ENCODE data around the gene AIP. TPM values are rescaled to one million over a fixed set of nuclear protein-coding genes. Genes with fewer than 3 reads are reported as not detected.
A peak's percentile ranks its signal among the peaks of the same experiment; 100 is the strongest.

AIP gene
- total and polyA plus RNA-seq, 9 of the 15 experiments (the other 6 are each of a cell fraction or from before 2014, with no cell fraction given), result 5.2 to 92.5 (median 52.7) TPM

GRCh38 chr11:67464411-67465188 is 18.2 kb upstream of the AIP start (continued):
- TF ChIP-seq, protein P1, sequence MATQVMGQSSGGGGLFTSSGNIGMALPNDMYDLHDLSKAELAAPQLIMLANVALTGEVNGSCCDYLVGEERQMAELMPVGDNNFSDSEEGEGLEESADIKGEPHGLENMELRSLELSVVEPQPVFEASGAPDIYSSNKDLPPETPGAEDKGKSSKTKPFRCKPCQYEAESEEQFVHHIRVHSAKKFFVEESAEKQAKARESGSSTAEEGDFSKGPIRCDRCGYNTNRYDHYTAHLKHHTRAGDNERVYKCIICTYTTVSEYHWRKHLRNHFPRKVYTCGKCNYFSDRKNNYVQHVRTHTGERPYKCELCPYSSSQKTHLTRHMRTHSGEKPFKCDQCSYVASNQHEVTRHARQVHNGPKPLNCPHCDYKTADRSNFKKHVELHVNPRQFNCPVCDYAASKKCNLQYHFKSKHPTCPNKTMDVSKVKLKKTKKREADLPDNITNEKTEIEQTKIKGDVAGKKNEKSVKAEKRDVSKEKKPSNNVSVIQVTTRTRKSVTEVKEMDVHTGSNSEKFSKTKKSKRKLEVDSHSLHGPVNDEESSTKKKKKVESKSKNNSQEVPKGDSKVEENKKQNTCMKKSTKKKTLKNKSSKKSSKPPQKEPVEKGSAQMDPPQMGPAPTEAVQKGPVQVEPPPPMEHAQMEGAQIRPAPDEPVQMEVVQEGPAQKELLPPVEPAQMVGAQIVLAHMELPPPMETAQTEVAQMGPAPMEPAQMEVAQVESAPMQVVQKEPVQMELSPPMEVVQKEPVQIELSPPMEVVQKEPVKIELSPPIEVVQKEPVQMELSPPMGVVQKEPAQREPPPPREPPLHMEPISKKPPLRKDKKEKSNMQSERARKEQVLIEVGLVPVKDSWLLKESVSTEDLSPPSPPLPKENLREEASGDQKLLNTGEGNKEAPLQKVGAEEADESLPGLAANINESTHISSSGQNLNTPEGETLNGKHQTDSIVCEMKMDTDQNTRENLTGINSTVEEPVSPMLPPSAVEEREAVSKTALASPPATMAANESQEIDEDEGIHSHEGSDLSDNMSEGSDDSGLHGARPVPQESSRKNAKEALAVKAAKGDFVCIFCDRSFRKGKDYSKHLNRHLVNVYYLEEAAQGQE (IDR thresholded peaks at IDR 0.05; ENCODE audit: borderline replicate concordance), result peak; percentile 7; the same call in 1 of the 2 replicates
- TF ChIP-seq, protein P1 (CRISPR knock-in tag; IDR thresholded peaks at IDR 0.05; ENCODE audit: low read depth), result no peak
- TF ChIP-seq ZNF778 (CRISPR knock-in tag; IDR thresholded peaks at IDR 0.05) (no peak), KAT7 (CRISPR knock-in tag; IDR thresholded peaks at IDR 0.05; ENCODE audit: borderline replicate concordance) (no peak; the same call in 1 of the 2 replicates), ZBTB1 (CRISPR knock-in tag; IDR thresholded peaks at IDR 0.05; ENCODE audit: borderline replicate concordance, low read depth) (no peak), GTF2F1 (IDR thresholded peaks at IDR 0.05; ENCODE audit: low read depth, low read length) (no peak), PRPF4 (IDR thresholded peaks at IDR 0.05; ENCODE audit: insufficient read depth, low read depth, low read length, poor library complexity, severe bottlenecking) (no peak), ZBTB7A (IDR thresholded peaks at IDR 0.05; ENCODE audit: borderline replicate concordance, control insufficient read depth, low read depth, low read length) (peak; percentile 88; the same call in 1 of the 2 replicates), ARNT (IDR thresholded peaks at IDR 0.05) (no peak), FOXK1 (CRISPR knock-in tag; IDR thresholded peaks at IDR 0.05; ENCODE audit: borderline replicate concordance) (no peak), SMAD1 (IDR thresholded peaks at IDR 0.05; ENCODE audit: low read depth, low read length, partially characterized antibody) (no peak), MCM2 (IDR thresholded peaks at IDR 0.05; ENCODE audit: low read depth) (no peak)
- TF ChIP-seq, protein P2, sequence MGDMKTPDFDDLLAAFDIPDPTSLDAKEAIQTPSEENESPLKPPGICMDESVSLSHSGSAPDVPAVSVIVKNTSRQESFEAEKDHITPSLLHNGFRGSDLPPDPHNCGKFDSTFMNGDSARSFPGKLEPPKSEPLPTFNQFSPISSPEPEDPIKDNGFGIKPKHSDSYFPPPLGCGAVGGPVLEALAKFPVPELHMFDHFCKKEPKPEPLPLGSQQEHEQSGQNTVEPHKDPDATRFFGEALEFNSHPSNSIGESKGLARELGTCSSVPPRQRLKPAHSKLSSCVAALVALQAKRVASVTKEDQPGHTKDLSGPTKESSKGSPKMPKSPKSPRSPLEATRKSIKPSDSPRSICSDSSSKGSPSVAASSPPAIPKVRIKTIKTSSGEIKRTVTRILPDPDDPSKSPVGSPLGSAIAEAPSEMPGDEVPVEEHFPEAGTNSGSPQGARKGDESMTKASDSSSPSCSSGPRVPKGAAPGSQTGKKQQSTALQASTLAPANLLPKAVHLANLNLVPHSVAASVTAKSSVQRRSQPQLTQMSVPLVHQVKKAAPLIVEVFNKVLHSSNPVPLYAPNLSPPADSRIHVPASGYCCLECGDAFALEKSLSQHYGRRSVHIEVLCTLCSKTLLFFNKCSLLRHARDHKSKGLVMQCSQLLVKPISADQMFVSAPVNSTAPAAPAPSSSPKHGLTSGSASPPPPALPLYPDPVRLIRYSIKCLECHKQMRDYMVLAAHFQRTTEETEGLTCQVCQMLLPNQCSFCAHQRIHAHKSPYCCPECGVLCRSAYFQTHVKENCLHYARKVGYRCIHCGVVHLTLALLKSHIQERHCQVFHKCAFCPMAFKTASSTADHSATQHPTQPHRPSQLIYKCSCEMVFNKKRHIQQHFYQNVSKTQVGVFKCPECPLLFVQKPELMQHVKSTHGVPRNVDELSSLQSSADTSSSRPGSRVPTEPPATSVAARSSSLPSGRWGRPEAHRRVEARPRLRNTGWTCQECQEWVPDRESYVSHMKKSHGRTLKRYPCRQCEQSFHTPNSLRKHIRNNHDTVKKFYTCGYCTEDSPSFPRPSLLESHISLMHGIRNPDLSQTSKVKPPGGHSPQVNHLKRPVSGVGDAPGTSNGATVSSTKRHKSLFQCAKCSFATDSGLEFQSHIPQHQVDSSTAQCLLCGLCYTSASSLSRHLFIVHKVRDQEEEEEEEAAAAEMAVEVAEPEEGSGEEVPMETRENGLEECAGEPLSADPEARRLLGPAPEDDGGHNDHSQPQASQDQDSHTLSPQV (IDR thresholded peaks at IDR 0.05), result peak; percentile 34; the same call in 1 of the 2 replicates

Measured in K562 (cell line).